Activated CD8-positive, alpha-beta T cell treated with anti-CD3 and anti-CD28 coated beads for 36 hours (primary cell): Measurements from ENCODE around the gene HIRA. TPM values are rescaled to one million over a fixed set of nuclear protein-coding genes. Genes with fewer than 3 reads are reported as not detected.
"Not testable (repeated sequence)": the region's sequence is repeated elsewhere in the genome, so short reads cannot be mapped to it uniquely, and the experiment has no call there.

Source experiments
- ATAC-seq: fragments of 200-7000 bp; cut with Tn5 transposase; one replicate; pipeline ENCODE4 v1.10.0; 2021; ENCODE audit warnings: mild to moderate bottlenecking, moderate library complexity
- CTCF ChIA-PET: fragments of 350-600 bp; sonication (Branson Sonifier 250); formaldehyde crosslinking; loops from one replicate; lab custom pipeline; 2021; ENCODE audit warnings: antibody characterized with exemption; lab: Charles Lee
- POLR2A ChIA-PET: fragments of 350-600 bp; sonication (Branson Sonifier 250); formaldehyde crosslinking; loops from one replicate; lab custom pipeline; 2021; ENCODE audit warnings: antibody characterized with exemption; lab: Charles Lee
- DNase-seq: peaks from one replicate; pipeline ENCODE4 v3.0.0-alpha.2; 2020
- H3K27ac Mint-ChIP-seq: one replicate; pipeline ENCODE4 v1.8.0; 2021; ENCODE audit warnings: mild to moderate bottlenecking, mixed read lengths
- H3K27me3 Mint-ChIP-seq: one replicate; pipeline ENCODE4 v1.8.0; 2021; ENCODE audit warnings: mixed read lengths
- H3K36me3 Mint-ChIP-seq: one replicate; pipeline ENCODE4 v1.8.0; 2021; ENCODE audit warnings: low read depth, mixed read lengths
- H3K4me1 Mint-ChIP-seq: one replicate; pipeline ENCODE4 v1.8.0; 2021; ENCODE audit warnings: low read depth, mixed read lengths
- H3K4me3 Mint-ChIP-seq: one replicate; pipeline ENCODE4 v1.8.0; 2021; ENCODE audit warnings: mild to moderate bottlenecking, moderate library complexity, mixed read lengths
- H3K9me3 Mint-ChIP-seq: one replicate; pipeline ENCODE4 v1.8.0; 2021; ENCODE audit warnings: mixed read lengths
- intact Hi-C: fragments of 100-400 bp; cut with micrococcal nuclease; formaldehyde crosslinking; loops from one replicate; pipeline ENCODE4 v1.10.0; 2022
- total RNA-seq, 2 experiments: library from RNA; stranded (reverse); gene quantifications; one replicate each; pipeline ENCODE4 v1.2.3, GENCODE V29; 2021
- TF ChIP-seq, protein P1 (sequence below): fragments of 200-600 bp; IDR thresholded peaks from one replicate; pipeline ENCODE4 v1.8.0; 2022; ENCODE audit warnings: antibody characterized with exemption, mild to moderate bottlenecking

The HIRA gene
- total RNA-seq, 2 experiments from 2014 or later = 29.7 to 30.5 TPM

DNA sequence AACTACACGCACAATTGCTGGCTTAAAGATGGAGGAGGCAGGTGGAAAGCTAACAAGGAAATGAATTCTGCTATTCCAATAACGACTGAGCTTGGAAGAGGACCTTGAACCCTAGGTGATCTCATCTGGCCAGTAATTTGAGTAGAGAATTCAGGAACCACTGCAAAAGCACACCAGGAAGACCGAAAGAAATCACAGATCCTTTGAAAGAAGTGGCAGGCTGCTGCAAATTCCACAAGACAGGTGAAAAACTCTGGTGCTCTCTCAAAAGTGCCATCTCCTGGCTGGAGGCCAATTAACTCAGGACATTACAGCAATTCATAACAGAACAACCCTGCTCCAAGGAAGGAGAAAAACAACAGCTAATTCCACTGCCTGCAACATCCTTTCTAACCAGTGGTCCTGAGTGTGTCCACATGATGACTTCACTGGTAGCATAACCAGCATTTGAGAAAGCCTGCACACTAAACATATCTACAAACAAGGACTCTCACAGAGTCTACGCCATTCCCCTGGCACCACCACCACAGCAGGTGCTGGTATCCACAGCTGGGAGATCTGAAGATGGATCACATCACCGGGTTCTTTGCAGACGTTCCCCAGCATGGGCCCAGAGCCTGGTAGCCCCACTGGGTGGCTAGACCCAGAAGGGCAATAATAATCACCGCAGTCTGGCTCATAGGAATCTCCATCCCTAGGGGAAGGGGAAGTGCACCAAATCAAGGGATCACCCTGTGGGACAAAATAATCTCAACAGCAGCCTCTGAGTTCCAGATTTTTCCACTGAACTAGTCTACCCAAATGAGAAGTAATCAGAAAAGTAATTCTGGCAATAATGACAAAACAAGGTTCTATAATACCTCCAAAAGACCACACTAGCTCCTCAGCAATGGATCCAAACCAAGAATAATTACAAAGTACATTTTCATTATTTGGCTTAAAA, 95.1 kb downstream of the HIRA start:
- Mint-ChIP-seq H3K36me3 (peaks cover 93% of the 10 kb centered on the region), H3K27me3 (no peaks in the 10 kb centered on the region), H3K4me3 (no peak overlapping the region), H3K4me1 (no peaks in the 10 kb centered on the region), H3K27ac (no peak overlapping the region), H3K9me3 (peaks cover 38% of the 10 kb centered on the region)
- no peak for ATAC-seq
- TF ChIP-seq, protein P1, sequence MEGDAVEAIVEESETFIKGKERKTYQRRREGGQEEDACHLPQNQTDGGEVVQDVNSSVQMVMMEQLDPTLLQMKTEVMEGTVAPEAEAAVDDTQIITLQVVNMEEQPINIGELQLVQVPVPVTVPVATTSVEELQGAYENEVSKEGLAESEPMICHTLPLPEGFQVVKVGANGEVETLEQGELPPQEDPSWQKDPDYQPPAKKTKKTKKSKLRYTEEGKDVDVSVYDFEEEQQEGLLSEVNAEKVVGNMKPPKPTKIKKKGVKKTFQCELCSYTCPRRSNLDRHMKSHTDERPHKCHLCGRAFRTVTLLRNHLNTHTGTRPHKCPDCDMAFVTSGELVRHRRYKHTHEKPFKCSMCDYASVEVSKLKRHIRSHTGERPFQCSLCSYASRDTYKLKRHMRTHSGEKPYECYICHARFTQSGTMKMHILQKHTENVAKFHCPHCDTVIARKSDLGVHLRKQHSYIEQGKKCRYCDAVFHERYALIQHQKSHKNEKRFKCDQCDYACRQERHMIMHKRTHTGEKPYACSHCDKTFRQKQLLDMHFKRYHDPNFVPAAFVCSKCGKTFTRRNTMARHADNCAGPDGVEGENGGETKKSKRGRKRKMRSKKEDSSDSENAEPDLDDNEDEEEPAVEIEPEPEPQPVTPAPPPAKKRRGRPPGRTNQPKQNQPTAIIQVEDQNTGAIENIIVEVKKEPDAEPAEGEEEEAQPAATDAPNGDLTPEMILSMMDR = no peak
- POLR2A ChIA-PET = interaction anchor here (1.1 kb wide), 1 partner anchor 12 kb away, joined by 3 read pairs; no protein-coding TSS in a partner anchor
- CTCF ChIA-PET = interaction anchor here (0.7 kb wide), 1 partner anchor 86 kb away, joined by 3 read pairs; no protein-coding TSS in a partner anchor
- intact Hi-C loops = no loop called here
- DNase-seq = no peak

DNA sequence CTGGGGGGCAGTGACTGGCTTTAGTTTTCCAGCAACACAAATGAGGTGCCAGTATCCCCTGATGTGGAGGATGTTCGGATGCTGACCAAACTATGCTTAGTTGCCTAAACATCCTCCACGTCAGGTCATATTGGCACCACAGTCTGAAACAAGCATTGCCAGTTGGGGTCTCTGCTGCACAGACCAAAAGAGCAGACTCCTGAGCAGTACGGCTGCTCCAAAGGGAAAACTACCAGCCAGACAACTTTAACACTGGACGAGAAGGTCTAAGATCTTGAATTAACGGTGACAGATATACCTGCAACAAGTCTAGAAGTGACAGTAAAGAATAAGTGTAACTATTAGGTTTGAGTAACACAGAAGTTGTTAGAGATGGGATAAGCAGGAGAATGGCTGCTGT, 99.6 kb downstream of the HIRA start:
- no peak for DNase-seq
- ATAC-seq = no peak
- peaks cover 78% of the 10 kb centered on the region for H3K36me3 Mint-ChIP-seq
- ChIA-PET CTCF (no interaction called here), POLR2A (no interaction called here)
- intact Hi-C loops = no loop called here
- TF ChIP-seq, protein P1 = no peak
- H3K27me3 Mint-ChIP-seq = no peaks in the 10 kb centered on the region
- no peak overlapping the region for H3K27ac Mint-ChIP-seq
- H3K4me1 Mint-ChIP-seq = no peaks in the 10 kb centered on the region
- no peak overlapping the region for H3K4me3 Mint-ChIP-seq
- H3K9me3 Mint-ChIP-seq = peaks cover 18% of the 10 kb centered on the region

DNA sequence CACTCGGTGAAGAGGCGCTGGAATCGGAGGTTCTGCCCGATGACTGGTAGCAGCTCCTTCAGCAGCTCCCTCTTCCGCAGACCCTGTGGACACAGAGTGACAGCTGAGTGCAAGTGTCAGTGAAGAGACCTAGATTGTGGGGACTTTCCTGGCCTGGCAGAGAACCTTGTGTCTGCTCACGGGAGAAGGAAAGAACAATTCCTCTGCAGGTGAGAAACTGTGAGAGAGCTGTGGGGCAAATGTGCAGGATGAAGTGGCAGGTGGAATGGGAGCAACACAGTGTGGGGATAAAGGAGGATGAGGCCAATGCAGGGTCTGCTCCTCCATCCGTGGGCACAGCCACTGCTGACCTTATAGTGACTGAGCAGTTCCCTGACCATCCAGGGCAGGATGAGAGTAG, 100.1 kb downstream of the HIRA start:
- Mint-ChIP-seq H3K4me3 (no peak overlapping the region), H3K27me3 (no peaks in the 10 kb centered on the region), H3K27ac (no peak overlapping the region), H3K36me3 (peaks cover 73% of the 10 kb centered on the region), H3K9me3 (peaks cover 15% of the 10 kb centered on the region), H3K4me1 (no peaks in the 10 kb centered on the region)
- intact Hi-C loops = no loop called here
- ChIA-PET CTCF (no interaction called here), POLR2A (no interaction called here)
- TF ChIP-seq, protein P1 = no peak
- no peak for DNase-seq
- no peak for ATAC-seq

DNA sequence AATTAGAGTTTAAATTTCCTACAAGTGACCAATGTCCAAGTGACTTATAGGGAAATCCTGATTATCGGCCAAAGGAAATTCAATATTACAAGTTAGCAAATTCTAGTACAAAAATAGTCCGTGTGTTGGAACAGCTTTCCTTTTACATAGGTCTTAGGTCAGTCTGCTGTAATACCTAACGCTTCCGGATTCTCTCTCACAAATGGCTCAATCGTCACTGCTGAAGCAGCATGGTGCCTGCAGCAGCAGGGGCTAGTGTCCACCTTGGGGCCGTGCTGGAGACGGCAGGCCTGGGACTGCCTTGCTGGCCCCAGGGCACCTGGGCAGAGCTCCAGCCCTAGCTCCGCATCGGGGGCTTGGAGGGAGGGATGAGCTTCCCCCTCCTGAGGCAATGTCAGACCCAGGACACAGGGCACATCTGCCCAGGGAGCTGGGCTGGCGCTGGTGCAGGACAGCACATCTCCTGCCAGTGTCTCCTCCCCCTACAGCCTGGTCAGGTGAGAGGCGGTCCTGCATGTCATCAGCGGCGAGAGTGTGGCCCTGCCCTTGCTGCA, 100.6 kb downstream of the HIRA start:
- intact Hi-C loops = no loop called here
- H3K27ac Mint-ChIP-seq = no peak overlapping the region
- no peaks in the 10 kb centered on the region for H3K27me3 Mint-ChIP-seq
- ATAC-seq = no peak
- no peak overlapping the region for H3K4me3 Mint-ChIP-seq
- TF ChIP-seq, protein P1 = no peak
- POLR2A ChIA-PET = no interaction called here
- DNase-seq = no peak
- no peaks in the 10 kb centered on the region for H3K4me1 Mint-ChIP-seq
- peaks cover 15% of the 10 kb centered on the region for H3K9me3 Mint-ChIP-seq
- peaks cover 68% of the 10 kb centered on the region for H3K36me3 Mint-ChIP-seq
- CTCF ChIA-PET = no interaction called here

DNA sequence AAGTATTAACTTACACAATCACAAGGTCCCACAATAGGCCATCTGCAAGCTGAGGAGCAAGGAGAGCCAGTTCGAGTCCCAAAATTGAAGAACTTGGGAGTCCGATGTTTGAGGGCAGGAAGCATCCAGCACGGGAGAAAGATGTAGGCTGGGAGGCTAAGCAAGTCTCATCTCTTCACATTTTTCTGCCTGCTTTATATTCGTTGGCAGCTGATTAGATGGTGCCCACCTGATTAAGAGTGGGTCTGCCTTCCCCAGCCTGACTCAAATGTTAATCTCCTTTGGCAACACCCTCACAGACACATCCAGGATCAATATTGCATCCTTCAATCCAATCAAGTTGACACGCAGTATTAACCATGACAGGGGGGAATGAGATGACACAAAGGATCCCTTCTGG, 101.3 kb downstream of the HIRA start:
- DNase-seq, intact Hi-C loops, H3K27me3 Mint-ChIP-seq, H3K27ac Mint-ChIP-seq, ATAC-seq, POLR2A ChIA-PET, CTCF ChIA-PET, H3K4me3 Mint-ChIP-seq, H3K4me1 Mint-ChIP-seq: not testable (repeated sequence)
- Mint-ChIP-seq H3K36me3 (peaks cover 60% of the 10 kb centered on the region), H3K9me3 (peaks cover 12% of the 10 kb centered on the region)
